HG02840 (cell line): ENCODE results near the gene FRYL.
"Not testable (repeated sequence)": the region's sequence is repeated elsewhere in the genome, so short reads cannot be mapped to it uniquely, and the experiment has no call there.

ENCODE experiments used
- ATAC-seq: cut with Tn5 transposase; IDR thresholded peaks from one replicate; pipeline ENCODE4 v1.9.1; 2021; ENCODE audit warnings: mild to moderate bottlenecking, moderate library complexity, moderate number of reproducible peaks; ENCODE audit not compliant: unreplicated experiment, low FRiP score

FRYL gene

DNA sequence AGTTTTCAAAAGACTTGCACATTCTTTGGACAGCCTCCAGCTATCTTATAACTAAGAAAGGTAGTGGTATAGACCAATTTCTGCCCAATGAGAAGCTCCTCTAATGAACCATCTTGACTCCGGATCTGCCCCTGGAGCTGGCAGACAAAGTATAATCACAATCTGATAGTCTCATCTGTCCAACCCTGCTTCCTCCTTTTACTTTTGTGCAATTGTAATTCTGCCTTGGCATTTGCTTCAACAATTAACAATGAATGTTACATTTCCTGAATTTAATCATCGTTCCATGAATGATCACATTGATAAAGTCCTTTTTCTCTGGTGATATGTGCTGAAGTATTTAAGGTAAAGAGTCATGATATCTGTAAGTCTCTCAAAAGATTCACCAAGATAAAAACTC lies 27.8 kb downstream of the FRYL start:
- no peak for ATAC-seq

- no peak for ATAC-seq
Observed at GRCh38 chr4:48748949-48749596, 31.0 kb downstream of the FRYL start.

GRCh38 chr4:48746608-48747362 lies 33.3 kb downstream of the FRYL start:
- ATAC-seq, result no peak

GRCh38 chr4:48745223-48745622 lies 34.9 kb downstream of the FRYL start:
- not testable (repeated sequence) for ATAC-seq

- ATAC-seq, result no peak
Observed at GRCh38 chr4:48742412-48742811, 37.7 kb downstream of the FRYL start.

DNA sequence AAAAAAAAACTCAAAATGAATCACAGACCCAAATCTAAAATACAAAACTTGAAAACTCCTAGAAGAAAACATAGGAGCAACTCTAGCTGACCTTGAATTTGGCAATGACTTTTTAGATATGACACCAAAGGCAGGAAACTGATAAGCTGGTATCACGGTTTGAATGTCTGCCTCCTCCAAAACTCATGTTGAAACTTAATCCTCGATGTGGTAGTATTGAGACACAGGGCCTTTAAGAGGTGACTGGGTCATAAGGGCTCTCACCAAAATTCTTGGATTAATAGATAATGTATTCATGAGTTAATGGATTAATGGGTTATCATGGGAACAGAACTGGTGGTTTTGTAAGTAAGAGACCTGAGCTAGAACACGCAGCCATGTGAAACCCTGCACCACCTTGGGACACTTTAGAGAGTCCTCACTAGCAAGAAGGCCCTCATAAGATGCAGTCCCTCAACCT lies 40.5 kb downstream of the FRYL start:
- ATAC-seq, result no peak

DNA sequence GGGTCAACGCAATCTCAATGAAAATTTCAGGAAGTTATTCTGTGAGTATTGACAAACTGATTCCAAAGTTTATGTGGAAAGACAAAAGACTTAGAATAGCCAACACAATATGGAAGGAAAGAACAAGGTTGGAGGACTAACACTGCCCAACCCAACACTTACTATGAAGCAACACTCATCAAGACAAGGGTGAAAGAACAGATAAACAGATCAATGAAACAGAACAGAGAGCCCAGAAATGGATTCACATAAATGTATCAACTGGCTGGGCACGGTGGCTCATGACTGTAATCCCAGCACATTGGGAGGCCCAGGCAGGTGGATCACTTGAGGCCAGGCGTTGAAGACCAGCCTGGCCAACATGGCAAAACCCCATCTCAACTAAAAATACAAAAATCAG lies 41.2 kb downstream of the FRYL start:
- no peak for ATAC-seq

DNA sequence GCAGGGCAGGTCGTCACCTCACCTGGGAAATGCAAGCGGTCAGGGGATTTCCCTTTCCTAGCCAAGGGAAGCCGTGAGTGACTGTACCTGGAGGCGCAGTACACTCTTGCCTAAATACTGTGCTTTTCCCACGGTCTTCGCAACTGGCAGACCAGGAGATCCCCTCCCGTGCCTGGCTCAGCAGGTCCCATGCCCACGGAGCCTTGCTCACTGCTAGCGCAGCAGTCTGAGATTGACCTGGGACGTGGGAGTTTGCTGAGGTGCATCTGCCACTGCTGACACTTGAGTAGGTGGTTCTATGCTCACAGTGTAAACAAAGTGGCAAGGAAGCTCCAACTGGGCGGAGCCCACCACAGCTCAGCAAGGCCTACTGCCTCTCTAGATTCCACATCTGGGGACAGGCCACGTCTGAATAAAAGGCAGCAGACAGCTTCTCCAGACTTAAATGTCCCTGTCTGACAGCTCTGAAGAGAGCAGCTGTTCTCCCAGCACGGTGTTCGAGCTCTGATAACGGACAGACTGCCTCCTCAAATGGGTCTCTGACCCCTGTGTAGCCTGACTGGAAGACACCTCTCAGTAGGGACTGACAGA lies 51.1 kb downstream of the FRYL start:
- not testable (repeated sequence) for ATAC-seq

DNA sequence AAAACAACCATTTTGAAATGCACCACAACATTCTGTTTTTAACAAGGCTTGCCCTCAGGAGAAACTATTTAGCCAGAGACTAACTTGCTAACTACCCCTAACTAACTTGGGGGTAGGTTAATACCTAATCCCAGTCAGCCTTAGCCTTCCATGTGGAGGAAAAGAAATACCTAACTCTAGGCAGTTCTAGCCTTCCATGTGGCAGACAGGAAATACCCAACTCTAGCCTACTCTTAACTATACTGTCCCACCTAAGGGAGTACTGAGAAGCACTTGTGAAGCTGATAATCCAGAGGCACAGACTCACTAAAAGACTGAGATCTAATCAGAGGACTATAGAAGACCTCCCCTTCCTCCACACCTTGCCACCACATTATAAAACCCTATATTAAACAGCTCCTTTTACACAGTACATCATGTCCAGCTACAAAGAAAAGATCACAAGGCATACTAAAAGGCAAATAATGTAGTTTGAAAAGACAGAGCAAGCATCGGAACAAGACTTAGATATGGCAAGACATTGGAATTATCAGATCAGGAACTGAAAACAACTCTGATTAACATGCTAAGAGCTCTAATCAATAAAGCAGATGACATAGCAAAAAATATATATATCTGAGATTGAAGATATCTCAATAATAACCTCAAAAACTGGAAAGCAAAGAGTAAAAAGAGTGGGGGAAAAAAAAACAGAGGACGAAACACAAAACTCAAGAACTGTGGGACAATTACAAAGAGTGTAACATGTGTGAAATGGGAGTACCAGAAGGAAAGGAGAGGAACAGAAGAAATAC lies 52.2 kb downstream of the FRYL start:
- no peak for ATAC-seq

- no peak for ATAC-seq
Observed at GRCh38 chr4:48725414-48725813, 54.7 kb downstream of the FRYL start.

- no peak for ATAC-seq
Observed at GRCh38 chr4:48722509-48723446, 57.3 kb downstream of the FRYL start.

DNA sequence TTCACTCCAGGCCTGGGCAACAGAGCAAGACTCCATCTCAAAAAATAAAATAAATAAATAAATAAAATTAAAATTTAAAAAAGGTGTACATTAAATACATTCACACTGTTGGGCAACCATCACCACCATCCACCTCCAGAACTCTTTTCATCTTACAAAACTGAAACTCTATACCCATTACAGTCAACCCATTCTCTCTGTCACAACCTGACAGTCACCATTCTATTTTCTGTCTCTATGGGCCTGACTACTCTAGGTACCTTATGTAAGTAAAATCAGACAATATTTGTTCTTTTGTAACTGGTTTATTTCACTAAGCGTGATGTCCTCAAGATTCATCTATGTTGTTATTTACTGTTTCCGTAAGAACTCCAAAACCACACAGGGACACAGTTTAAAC lies 59.6 kb downstream of the FRYL start:
- ATAC-seq, result no peak

- ATAC-seq, result no peak
Observed at GRCh38 chr4:48718818-48719465, 61.1 kb downstream of the FRYL start.

GRCh38 chr4:48716285-48716684 lies 63.8 kb downstream of the FRYL start:
- not testable (repeated sequence) for ATAC-seq

GRCh38 chr4:48710446-48711209 lies 69.5 kb downstream of the FRYL start:
- no peak for ATAC-seq

DNA sequence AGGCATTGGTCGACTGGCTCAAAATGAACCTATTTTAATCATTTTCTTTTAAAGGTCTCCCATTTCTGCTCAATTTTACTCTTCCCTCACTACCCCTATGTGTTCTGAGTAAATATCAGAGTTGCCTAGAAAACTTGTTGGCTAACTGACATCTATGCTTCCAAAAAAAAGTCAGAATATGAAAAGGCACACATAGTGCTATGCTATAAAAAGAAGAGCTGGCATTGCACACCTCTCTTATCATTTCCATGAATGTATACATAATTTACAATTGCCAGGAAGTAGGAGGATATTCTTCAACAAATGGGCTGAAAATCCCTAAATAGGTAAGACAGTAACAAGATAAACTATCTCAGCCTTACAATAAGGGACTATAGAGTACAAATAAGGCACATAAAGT lies 70.2 kb downstream of the FRYL start:
- ATAC-seq, result no peak

- no peak for ATAC-seq
Observed at GRCh38 chr4:48708610-48709009, 71.5 kb downstream of the FRYL start.

DNA sequence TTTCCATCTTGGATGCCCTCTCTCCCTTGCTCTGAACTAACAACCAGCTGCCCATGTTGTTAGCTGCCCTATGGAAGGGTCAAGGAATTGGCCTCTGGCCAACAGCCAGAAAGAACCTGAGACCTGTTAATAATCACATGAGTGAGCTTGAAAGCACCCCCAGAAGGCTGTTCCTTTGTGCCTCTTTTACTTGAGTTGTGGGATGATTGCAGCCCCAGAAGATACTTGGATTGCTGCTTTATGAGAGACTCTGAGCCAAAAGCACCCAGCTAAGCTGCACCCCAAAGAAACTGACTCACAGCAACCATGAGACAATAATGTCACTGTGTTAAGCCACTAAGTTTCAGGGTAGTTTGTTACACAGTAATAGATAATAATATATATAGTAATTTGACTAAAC lies 73.3 kb downstream of the FRYL start:
- no peak for ATAC-seq

GRCh38 chr4:48705609-48706008 lies 74.5 kb downstream of the FRYL start:
- ATAC-seq, result no peak
